ENCODE measurements around the gene FOXP2. TPM values are rescaled to one million over a fixed set of nuclear protein-coding genes. Genes with fewer than 3 reads are reported as not detected.

Gene FOXP2
- total and polyA plus RNA-seq, 2 donors (not counting 3 experiments of a cell fraction or from before 2014, with no cell fraction given) = 0.37 to 2.7 TPM

DNA sequence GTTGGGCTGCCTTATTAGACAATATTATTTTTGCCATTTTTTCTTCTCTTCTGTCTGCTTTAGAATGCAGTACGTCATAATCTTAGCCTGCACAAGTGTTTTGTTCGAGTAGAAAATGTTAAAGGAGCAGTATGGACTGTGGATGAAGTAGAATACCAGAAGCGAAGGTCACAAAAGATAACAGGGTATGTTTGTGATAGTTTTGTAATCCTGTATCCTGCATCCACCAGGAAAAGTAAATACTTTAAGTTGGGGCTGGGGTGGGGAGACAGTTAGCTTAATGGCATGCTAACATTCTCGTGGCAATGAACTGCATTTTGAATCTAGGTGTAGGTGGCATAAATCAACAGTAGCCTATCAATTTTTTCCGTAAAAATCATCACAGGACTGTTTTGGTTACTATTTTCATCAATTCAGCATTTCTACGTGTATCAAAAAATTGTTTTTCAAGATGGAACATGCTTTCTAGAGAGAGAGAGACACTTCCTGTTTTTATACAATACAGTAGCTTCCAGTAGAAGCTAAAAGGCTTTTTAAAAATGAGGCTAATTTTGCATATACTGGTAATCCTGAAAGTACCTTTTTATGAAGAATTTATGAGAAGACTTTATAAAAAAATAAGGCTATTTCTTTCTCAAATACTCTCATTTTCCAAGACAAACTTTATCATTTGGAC, 247.5 kb downstream of the FOXP2 start:
- Histone ChIP-seq H4K20me1 (replicated peaks; ENCODE audit: control insufficient read depth, extremely low read depth, insufficient read depth, low read length) (no peaks in the 10 kb centered on the region), H3K4me1 (ENCODE audit: control insufficient read depth, extremely low read depth, insufficient read depth, low read length) (no peaks in the 10 kb centered on the region), H3K27ac (ENCODE audit: insufficient read depth, low read depth, low read length) (no peak overlapping the region), H3K9ac (replicated peaks; ENCODE audit: extremely low read depth, insufficient read depth, low read length) (no peak overlapping the region), H2AFZ (ENCODE audit: low read depth, low read length) (peak overlapping the region; percentile 11), H3K9me1 (replicated peaks; ENCODE audit: control insufficient read depth, extremely low read depth, insufficient read depth, low read length) (no peaks in the 10 kb centered on the region), H3K9me3 (replicated peaks; ENCODE audit: control insufficient read depth, insufficient read depth, low read length) (no peaks in the 10 kb centered on the region), H3K27me3 (ENCODE audit: control insufficient read depth in 2 of 2, insufficient read depth in 2 of 2, low read length in 2 of 2) (no peaks in the 10 kb centered on the region), H3K36me3 (ENCODE audit: control insufficient read depth in 2 of 2, extremely low read depth in 1 of 2, insufficient read depth in 2 of 2, low read length in 2 of 2) (no peaks in the 10 kb centered on the region), H3K79me2 (ENCODE audit: control insufficient read depth, insufficient read depth, low read length) (no peaks in the 10 kb centered on the region), H3K4me2 (ENCODE audit: insufficient read depth, low read length) (no peak overlapping the region), H3K4me3 (replicated peaks in 1 of 3; ENCODE audit: insufficient read depth in 1 of 3, low read depth in 1 of 3, low read length in 3 of 3) (no peak overlapping the region)
- TF ChIP-seq, protein P1, sequence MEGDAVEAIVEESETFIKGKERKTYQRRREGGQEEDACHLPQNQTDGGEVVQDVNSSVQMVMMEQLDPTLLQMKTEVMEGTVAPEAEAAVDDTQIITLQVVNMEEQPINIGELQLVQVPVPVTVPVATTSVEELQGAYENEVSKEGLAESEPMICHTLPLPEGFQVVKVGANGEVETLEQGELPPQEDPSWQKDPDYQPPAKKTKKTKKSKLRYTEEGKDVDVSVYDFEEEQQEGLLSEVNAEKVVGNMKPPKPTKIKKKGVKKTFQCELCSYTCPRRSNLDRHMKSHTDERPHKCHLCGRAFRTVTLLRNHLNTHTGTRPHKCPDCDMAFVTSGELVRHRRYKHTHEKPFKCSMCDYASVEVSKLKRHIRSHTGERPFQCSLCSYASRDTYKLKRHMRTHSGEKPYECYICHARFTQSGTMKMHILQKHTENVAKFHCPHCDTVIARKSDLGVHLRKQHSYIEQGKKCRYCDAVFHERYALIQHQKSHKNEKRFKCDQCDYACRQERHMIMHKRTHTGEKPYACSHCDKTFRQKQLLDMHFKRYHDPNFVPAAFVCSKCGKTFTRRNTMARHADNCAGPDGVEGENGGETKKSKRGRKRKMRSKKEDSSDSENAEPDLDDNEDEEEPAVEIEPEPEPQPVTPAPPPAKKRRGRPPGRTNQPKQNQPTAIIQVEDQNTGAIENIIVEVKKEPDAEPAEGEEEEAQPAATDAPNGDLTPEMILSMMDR (IDR thresholded peaks at IDR 0.05; ENCODE audit: extremely low read depth in 1 of 2, insufficient read depth in 1 of 2, low read depth in 1 of 2, low read length in 2 of 2) = no peak
- TF ChIP-seq JUN (IDR thresholded peaks at IDR 0.05; ENCODE audit: borderline replicate concordance, insufficient read depth, insufficient read length, low read depth) (no peak), MAX (IDR thresholded peaks at IDR 0.05; ENCODE audit: insufficient read depth, insufficient read length) (no peak), POLR2AphosphoS5 (IDR thresholded peaks at IDR 0.05; ENCODE audit: insufficient read depth, low read depth, low read length) (no peak), POLR2A (IDR thresholded peaks at IDR 0.05; ENCODE audit: low read depth, low read length) (no peak), GATA2 (IDR thresholded peaks at IDR 0.05; ENCODE audit: insufficient read depth, insufficient read length, low read depth, low read length) (no peak), MYC (IDR thresholded peaks at IDR 0.05; ENCODE audit: low read depth, low read length) (no peak), EZH2 (IDR thresholded peaks at IDR 0.05; ENCODE audit: borderline replicate concordance, low read depth, low read length, severe bottlenecking) (no peak), FOS (IDR thresholded peaks at IDR 0.05; ENCODE audit: borderline replicate concordance, insufficient read depth, low read length) (no peak)
- DNase-seq (ENCODE audit: low read depth, low spot score) (no peak), FAIRE-seq (no peak)
- intact Hi-C loops (cut with micrococcal nuclease) = no loop called here
- dilution Hi-C loops (cut with MboI; ENCODE audit: extremely low pct_ligation_motif_present, low sequenced_read_pairs) = no loop called here
- POLR2A ChIA-PET = no interaction called here
- BruUV-seq (replicated peaks) = no TSS peak
- CTCF ChIA-PET = interaction anchor here (1.6 to 4.6 kb wide), 6 partner anchors 10 to 636 kb away, joined by 4 to 76 read pairs (median 7); no protein-coding TSS in a partner anchor

Data from endothelial cell of umbilical vein (primary cell).